ENCODE results near the gene ZDHHC7.

Gene ZDHHC7

DNA sequence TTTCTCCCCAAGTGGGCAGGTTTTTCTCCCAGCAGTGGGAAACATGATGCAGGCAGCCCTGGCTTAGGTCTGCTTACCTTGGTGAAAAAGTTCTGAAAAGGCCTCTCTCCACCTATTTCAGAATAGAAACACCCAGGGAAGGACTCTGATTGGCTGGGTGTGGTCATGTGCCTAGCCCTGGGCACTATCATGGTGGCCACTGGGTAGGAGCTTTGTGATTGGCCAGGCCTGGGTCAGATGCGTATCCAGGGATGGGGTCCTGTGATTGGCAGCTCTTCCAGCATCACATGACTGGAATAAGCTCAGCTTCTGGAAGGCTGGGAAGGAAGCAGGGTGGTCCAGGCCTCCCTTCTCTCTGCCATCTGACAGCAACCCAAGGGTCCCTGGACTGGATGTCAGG is 53.5 kb downstream of the ZDHHC7 start:
- H3K4me2 ChIP-seq (ENCODE audit: low read length) = no peak overlapping the region

DNA sequence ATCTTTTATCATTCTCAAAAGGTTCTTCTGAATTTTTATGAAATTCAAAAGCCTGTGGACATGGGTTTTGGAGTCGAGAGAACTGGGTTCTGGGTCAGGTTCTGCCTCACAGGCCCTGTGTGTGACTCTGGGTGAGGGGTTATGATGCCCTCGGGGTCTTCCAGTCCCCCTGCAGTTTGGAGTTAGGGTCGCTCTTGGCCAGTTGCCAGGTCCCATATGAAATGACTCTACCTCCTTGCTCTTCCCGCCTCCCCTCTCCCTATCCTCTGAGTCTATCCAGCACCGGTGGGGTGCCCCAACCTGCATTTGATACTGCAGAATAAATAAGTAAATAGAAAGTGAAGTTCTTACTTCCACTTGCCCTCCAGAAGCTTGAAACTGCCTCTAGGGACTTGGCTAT is 54.1 kb downstream of the ZDHHC7 start:
- no peak overlapping the region for H3K4me2 ChIP-seq (ENCODE audit: low read length)

More for the DNA sequence above, 53.5 kb downstream of the ZDHHC7 start:
- Histone ChIP-seq H3K79me2 (ENCODE audit: control insufficient read depth, low read length) (no peaks in the 10 kb centered on the region), H3K27me3 (ENCODE audit: control insufficient read depth, low read length) (no peaks in the 10 kb centered on the region), H3F3A (ENCODE audit: control insufficient read depth, insufficient read depth) (no peaks in the 10 kb centered on the region), H3K9me2 (replicated peaks; ENCODE audit: control insufficient read depth, low read length) (no peaks in the 10 kb centered on the region), H3K9me3 (ENCODE audit: control insufficient read depth, insufficient read depth, low read length) (no peaks in the 10 kb centered on the region), H3K36me3 (ENCODE audit: control insufficient read depth, low read length) (no peaks in the 10 kb centered on the region), H4K20me1 (ENCODE audit: control insufficient read depth, insufficient read depth, low read depth, low read length) (no peaks in the 10 kb centered on the region), H3K27ac (ENCODE audit: low read depth, low read length) (no peak overlapping the region), H3K4me1 (ENCODE audit: control insufficient read depth, low read length) (no peaks in the 10 kb centered on the region), H3K4me3 (ENCODE audit: low read length) (no peak overlapping the region)
- TF ChIP-seq, protein P1, sequence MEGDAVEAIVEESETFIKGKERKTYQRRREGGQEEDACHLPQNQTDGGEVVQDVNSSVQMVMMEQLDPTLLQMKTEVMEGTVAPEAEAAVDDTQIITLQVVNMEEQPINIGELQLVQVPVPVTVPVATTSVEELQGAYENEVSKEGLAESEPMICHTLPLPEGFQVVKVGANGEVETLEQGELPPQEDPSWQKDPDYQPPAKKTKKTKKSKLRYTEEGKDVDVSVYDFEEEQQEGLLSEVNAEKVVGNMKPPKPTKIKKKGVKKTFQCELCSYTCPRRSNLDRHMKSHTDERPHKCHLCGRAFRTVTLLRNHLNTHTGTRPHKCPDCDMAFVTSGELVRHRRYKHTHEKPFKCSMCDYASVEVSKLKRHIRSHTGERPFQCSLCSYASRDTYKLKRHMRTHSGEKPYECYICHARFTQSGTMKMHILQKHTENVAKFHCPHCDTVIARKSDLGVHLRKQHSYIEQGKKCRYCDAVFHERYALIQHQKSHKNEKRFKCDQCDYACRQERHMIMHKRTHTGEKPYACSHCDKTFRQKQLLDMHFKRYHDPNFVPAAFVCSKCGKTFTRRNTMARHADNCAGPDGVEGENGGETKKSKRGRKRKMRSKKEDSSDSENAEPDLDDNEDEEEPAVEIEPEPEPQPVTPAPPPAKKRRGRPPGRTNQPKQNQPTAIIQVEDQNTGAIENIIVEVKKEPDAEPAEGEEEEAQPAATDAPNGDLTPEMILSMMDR (IDR thresholded peaks at IDR 0.05; ENCODE audit: low read depth, low read length, poor library complexity, severe bottlenecking) = no peak
- TF ChIP-seq EZH2phosphoT487 (IDR thresholded peaks at IDR 0.05; ENCODE audit: borderline replicate concordance, low read length) = no peak

DNA sequence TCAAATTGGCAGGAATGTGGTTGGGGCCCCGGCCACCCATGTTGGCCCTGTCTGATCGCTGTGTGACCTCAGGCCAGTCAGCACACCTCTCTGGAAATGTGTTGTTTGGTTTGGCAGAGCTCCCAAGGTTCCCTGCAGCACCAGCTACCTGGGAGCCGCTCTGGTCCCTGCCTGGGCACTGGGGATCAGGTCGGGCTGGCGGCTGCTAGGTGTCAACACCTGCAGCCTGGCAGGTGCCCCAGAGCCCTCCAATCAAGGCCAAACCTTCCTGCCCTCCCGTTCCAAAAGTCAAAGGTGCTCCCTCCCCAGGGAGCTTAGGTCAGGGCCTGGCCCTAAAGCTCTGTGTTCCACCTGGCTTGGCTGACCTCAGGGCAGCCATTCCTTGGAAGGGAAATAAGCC is 55.9 kb downstream of the ZDHHC7 start:
- H3K9me3 ChIP-seq (ENCODE audit: control insufficient read depth, insufficient read depth, low read length) = no peaks in the 10 kb centered on the region
- H3K36me3 ChIP-seq (ENCODE audit: control insufficient read depth, low read length) = no peaks in the 10 kb centered on the region
- H3K27me3 ChIP-seq (ENCODE audit: control insufficient read depth, low read length) = no peaks in the 10 kb centered on the region
- no peaks in the 10 kb centered on the region for H3K79me2 ChIP-seq (ENCODE audit: control insufficient read depth, low read length)
- TF ChIP-seq EZH2phosphoT487 (IDR thresholded peaks at IDR 0.05; ENCODE audit: borderline replicate concordance, low read length) = no peak
- TF ChIP-seq, protein P1 (IDR thresholded peaks at IDR 0.05; ENCODE audit: low read depth, low read length, poor library complexity, severe bottlenecking) = no peak
- H4K20me1 ChIP-seq (ENCODE audit: control insufficient read depth, insufficient read depth, low read depth, low read length) = no peaks in the 10 kb centered on the region
- H3K4me1 ChIP-seq (ENCODE audit: control insufficient read depth, low read length) = no peaks in the 10 kb centered on the region
- no peak overlapping the region for H3K4me2 ChIP-seq (ENCODE audit: low read length)
- H3K4me3 ChIP-seq (ENCODE audit: low read length) = no peak overlapping the region
- H3K9me2 ChIP-seq (replicated peaks; ENCODE audit: control insufficient read depth, low read length) = no peaks in the 10 kb centered on the region
- no peak overlapping the region for H3K27ac ChIP-seq (ENCODE audit: low read depth, low read length)
- no peaks in the 10 kb centered on the region for H3F3A ChIP-seq (ENCODE audit: control insufficient read depth, insufficient read depth)

More for the DNA sequence above, 54.1 kb downstream of the ZDHHC7 start:
- H3K4me3 ChIP-seq (ENCODE audit: low read length) = no peak overlapping the region
- no peaks in the 10 kb centered on the region for H3K36me3 ChIP-seq (ENCODE audit: control insufficient read depth, low read length)
- H3K27me3 ChIP-seq (ENCODE audit: control insufficient read depth, low read length) = no peaks in the 10 kb centered on the region
- H3K9me3 ChIP-seq (ENCODE audit: control insufficient read depth, insufficient read depth, low read length) = no peaks in the 10 kb centered on the region
- TF ChIP-seq, protein P1 (IDR thresholded peaks at IDR 0.05; ENCODE audit: low read depth, low read length, poor library complexity, severe bottlenecking) = no peak
- TF ChIP-seq EZH2phosphoT487 (IDR thresholded peaks at IDR 0.05; ENCODE audit: borderline replicate concordance, low read length) = no peak
- H3F3A ChIP-seq (ENCODE audit: control insufficient read depth, insufficient read depth) = no peaks in the 10 kb centered on the region
- no peaks in the 10 kb centered on the region for H3K79me2 ChIP-seq (ENCODE audit: control insufficient read depth, low read length)
- no peak overlapping the region for H3K27ac ChIP-seq (ENCODE audit: low read depth, low read length)
- H4K20me1 ChIP-seq (ENCODE audit: control insufficient read depth, insufficient read depth, low read depth, low read length) = no peaks in the 10 kb centered on the region
- no peaks in the 10 kb centered on the region for H3K9me2 ChIP-seq (replicated peaks; ENCODE audit: control insufficient read depth, low read length)
- no peaks in the 10 kb centered on the region for H3K4me1 ChIP-seq (ENCODE audit: control insufficient read depth, low read length)

Measured in DOHH2 (cell line).